ENCODE results near the gene LGR6.
"Not testable (repeated sequence)": the region's sequence is repeated elsewhere in the genome, so short reads cannot be mapped to it uniquely, and the experiment has no call there.

The LGR6 gene

GRCh38 chr1:202176949-202177927 is 16.4 kb upstream of the LGR6 start:
- DNase-seq: no peak
- no peaks in the 10 kb centered on the region for H3K4me1 ChIP-seq (ENCODE audit: control insufficient read depth in 1 of 2, insufficient read depth in 2 of 2, low read length in 2 of 2)
- H3K27me3 ChIP-seq (ENCODE audit: insufficient read depth, low read length): no peaks in the 10 kb centered on the region
- no peak overlapping the region for H4K91ac ChIP-seq (ENCODE audit: low read depth, low read length)
- H3K79me1 ChIP-seq (ENCODE audit: low read length): no peaks in the 10 kb centered on the region
- H4K12ac ChIP-seq (ENCODE audit: low read depth, low read length): no peak overlapping the region
- H2AFZ ChIP-seq (ENCODE audit: insufficient read depth, low read length, poor library complexity): no peak overlapping the region
- no peak overlapping the region for H3K4ac ChIP-seq (ENCODE audit: low read depth, low read length)
- H3K18ac ChIP-seq (ENCODE audit: low read length): no peak overlapping the region
- no peak overlapping the region for H3K4me2 ChIP-seq (ENCODE audit: low read length)
- H4K8ac ChIP-seq (ENCODE audit: low read depth, low read length): no peak overlapping the region
- H3K4me3 ChIP-seq (ENCODE audit: low read depth, low read length): no peak overlapping the region
- no peak overlapping the region for H2BK120ac ChIP-seq (ENCODE audit: insufficient read depth, low read length, poor library complexity)
- H3K9ac ChIP-seq (ENCODE audit: low read length): no peak overlapping the region
- no peak overlapping the region for H2AK5ac ChIP-seq (ENCODE audit: low read length)
- peaks cover 4% of the 10 kb centered on the region for H3K9me3 ChIP-seq (ENCODE audit: insufficient read depth, low read depth, low read length)
- no peak overlapping the region for H3K27ac ChIP-seq (ENCODE audit: low read depth, low read length)
- no peak overlapping the region for H3K14ac ChIP-seq (ENCODE audit: low read length)
- no peaks in the 10 kb centered on the region for H3K36me3 ChIP-seq (ENCODE audit: control insufficient read depth in 1 of 2, insufficient read depth in 2 of 2, low read length in 2 of 2)
- H2BK5ac ChIP-seq (ENCODE audit: low read depth, low read length, poor library complexity): no peak overlapping the region
- no peak overlapping the region for H2BK12ac ChIP-seq (ENCODE audit: low read length)
- no peaks in the 10 kb centered on the region for H3K79me2 ChIP-seq (ENCODE audit: control insufficient read depth, insufficient read depth, low read length, poor library complexity)
- WGBS (ENCODE audit: extremely low coverage, insufficient coverage, insufficient read length): no CpG with 5 or more reads among the region's 29 CpGs
- no peak overlapping the region for H3K23ac ChIP-seq (ENCODE audit: low read length)

- Histone ChIP-seq H3K9ac (ENCODE audit: low read length) (no peak overlapping the region), H3K23ac (ENCODE audit: low read length) (no peak overlapping the region), H4K12ac (ENCODE audit: low read depth, low read length) (no peak overlapping the region), H3K14ac (ENCODE audit: low read length) (no peak overlapping the region), H3K9me3 (ENCODE audit: insufficient read depth, low read depth, low read length) (peaks cover 4% of the 10 kb centered on the region), H3K4me2 (ENCODE audit: low read length) (no peak overlapping the region), H2BK12ac (ENCODE audit: low read length) (no peak overlapping the region), H3K4me1 (ENCODE audit: control insufficient read depth in 1 of 2, insufficient read depth in 2 of 2, low read length in 2 of 2) (peaks cover 0 to 3% of the 10 kb centered on the region in 2 experiments), H2BK120ac (ENCODE audit: insufficient read depth, low read length, poor library complexity) (no peak overlapping the region), H4K91ac (ENCODE audit: low read depth, low read length) (no peak overlapping the region), H2AK5ac (ENCODE audit: low read length) (no peak overlapping the region), H3K27me3 (ENCODE audit: insufficient read depth, low read length) (no peaks in the 10 kb centered on the region), H2BK5ac (ENCODE audit: low read depth, low read length, poor library complexity) (no peak overlapping the region), H3K27ac (ENCODE audit: low read depth, low read length) (no peak overlapping the region), H3K79me2 (ENCODE audit: control insufficient read depth, insufficient read depth, low read length, poor library complexity) (no peaks in the 10 kb centered on the region), H3K18ac (ENCODE audit: low read length) (no peak overlapping the region), H3K4me3 (ENCODE audit: low read depth, low read length) (no peak overlapping the region), H3K36me3 (ENCODE audit: control insufficient read depth in 1 of 2, insufficient read depth in 2 of 2, low read length in 2 of 2) (no peaks in the 10 kb centered on the region), H3K79me1 (ENCODE audit: low read length) (no peaks in the 10 kb centered on the region), H2AFZ (ENCODE audit: insufficient read depth, low read length, poor library complexity) (no peak overlapping the region), H3K4ac (ENCODE audit: low read depth, low read length) (no peak overlapping the region), H4K8ac (ENCODE audit: low read depth, low read length) (no peak overlapping the region)
- WGBS (ENCODE audit: extremely low coverage, insufficient coverage, insufficient read length): no CpG with 5 or more reads among the region's 19 CpGs
- no peak for DNase-seq
Measured at GRCh38 chr1:202179828-202180750, 13.5 kb upstream of the LGR6 start.

DNA sequence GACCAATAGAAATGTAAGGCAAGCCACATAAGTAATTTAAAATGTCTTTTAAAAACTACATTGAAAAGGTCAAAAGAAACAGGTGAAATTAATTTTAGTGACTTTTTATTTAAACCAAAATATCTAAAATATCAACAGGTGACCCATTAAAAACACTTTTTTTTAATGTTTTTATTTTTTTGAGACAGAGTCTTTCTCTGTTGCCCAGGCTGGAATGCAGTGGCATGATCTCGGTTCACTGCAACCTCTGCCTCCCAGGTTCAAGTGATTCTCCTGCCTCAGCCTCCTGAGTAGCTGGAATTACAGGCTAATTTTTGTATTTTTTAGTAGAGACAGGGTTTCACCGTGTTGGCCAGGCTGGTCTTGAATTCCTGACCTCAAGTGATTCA is 12.9 kb upstream of the LGR6 start:
- no CpG with 5 or more reads among the region's 2 CpGs for WGBS (ENCODE audit: extremely low coverage, insufficient coverage, insufficient read length)

GRCh38 chr1:202181586-202181985 is 12.0 kb upstream of the LGR6 start:
- no CpG with 5 or more reads among the region's 7 CpGs for WGBS (ENCODE audit: extremely low coverage, insufficient coverage, insufficient read length)
- H3K27ac ChIP-seq (ENCODE audit: low read depth, low read length): no peak overlapping the region
- no peaks in the 10 kb centered on the region for H3K79me1 ChIP-seq (ENCODE audit: low read length)
- DNase-seq: no peak
- no peak overlapping the region for H3K9ac ChIP-seq (ENCODE audit: low read length)
- no peak overlapping the region for H3K4me2 ChIP-seq (ENCODE audit: low read length)
- H2AK5ac ChIP-seq (ENCODE audit: low read length): no peak overlapping the region
- peaks cover 0 to 3% of the 10 kb centered on the region in 2 experiments for H3K4me1 ChIP-seq (ENCODE audit: control insufficient read depth in 1 of 2, insufficient read depth in 2 of 2, low read length in 2 of 2)
- no peak overlapping the region for H4K12ac ChIP-seq (ENCODE audit: low read depth, low read length)
- no peak overlapping the region for H2BK5ac ChIP-seq (ENCODE audit: low read depth, low read length, poor library complexity)
- H3K18ac ChIP-seq (ENCODE audit: low read length): no peak overlapping the region
- no peak overlapping the region for H3K14ac ChIP-seq (ENCODE audit: low read length)
- H3K79me2 ChIP-seq (ENCODE audit: control insufficient read depth, insufficient read depth, low read length, poor library complexity): no peaks in the 10 kb centered on the region
- H2AFZ ChIP-seq (ENCODE audit: insufficient read depth, low read length, poor library complexity): no peak overlapping the region
- no peaks in the 10 kb centered on the region for H3K27me3 ChIP-seq (ENCODE audit: insufficient read depth, low read length)
- H3K23ac ChIP-seq (ENCODE audit: low read length): no peak overlapping the region
- H4K91ac ChIP-seq (ENCODE audit: low read depth, low read length): no peak overlapping the region
- H2BK12ac ChIP-seq (ENCODE audit: low read length): no peak overlapping the region
- H3K4ac ChIP-seq (ENCODE audit: low read depth, low read length): no peak overlapping the region
- no peak overlapping the region for H2BK120ac ChIP-seq (ENCODE audit: insufficient read depth, low read length, poor library complexity)
- H3K36me3 ChIP-seq (ENCODE audit: control insufficient read depth in 1 of 2, insufficient read depth in 2 of 2, low read length in 2 of 2): no peaks in the 10 kb centered on the region
- peaks cover 4% of the 10 kb centered on the region for H3K9me3 ChIP-seq (ENCODE audit: insufficient read depth, low read depth, low read length)
- H4K8ac ChIP-seq (ENCODE audit: low read depth, low read length): no peak overlapping the region
- H3K4me3 ChIP-seq (ENCODE audit: low read depth, low read length): no peak overlapping the region

More for the DNA sequence above, 12.9 kb upstream of the LGR6 start:
- H3K4me1 ChIP-seq (ENCODE audit: control insufficient read depth in 1 of 2, insufficient read depth in 2 of 2, low read length in 2 of 2); H3K79me2 ChIP-seq (ENCODE audit: control insufficient read depth, insufficient read depth, low read length, poor library complexity); H4K91ac ChIP-seq (ENCODE audit: low read depth, low read length); H3K23ac ChIP-seq (ENCODE audit: low read length); H4K8ac ChIP-seq (ENCODE audit: low read depth, low read length); H3K4ac ChIP-seq (ENCODE audit: low read depth, low read length); H3K4me3 ChIP-seq (ENCODE audit: low read depth, low read length); H2AFZ ChIP-seq (ENCODE audit: insufficient read depth, low read length, poor library complexity); H3K27me3 ChIP-seq (ENCODE audit: insufficient read depth, low read length); H3K9ac ChIP-seq (ENCODE audit: low read length); H2AK5ac ChIP-seq (ENCODE audit: low read length); H3K4me2 ChIP-seq (ENCODE audit: low read length); H4K12ac ChIP-seq (ENCODE audit: low read depth, low read length); H3K9me3 ChIP-seq (ENCODE audit: insufficient read depth, low read depth, low read length); DNase-seq; H3K18ac ChIP-seq (ENCODE audit: low read length); H3K36me3 ChIP-seq (ENCODE audit: control insufficient read depth in 1 of 2, insufficient read depth in 2 of 2, low read length in 2 of 2); H2BK12ac ChIP-seq (ENCODE audit: low read length); H3K79me1 ChIP-seq (ENCODE audit: low read length); H2BK120ac ChIP-seq (ENCODE audit: insufficient read depth, low read length, poor library complexity); H3K14ac ChIP-seq (ENCODE audit: low read length); H2BK5ac ChIP-seq (ENCODE audit: low read depth, low read length, poor library complexity); H3K27ac ChIP-seq (ENCODE audit: low read depth, low read length): not testable (repeated sequence)

All from trophoblast cell (in vitro differentiated cells and primary cell).